ENCODE measurements around the gene RNF217.
"Not testable (repeated sequence)": the region's sequence is repeated elsewhere in the genome, so short reads cannot be mapped to it uniquely, and the experiment has no call there.

RNF217 gene

GRCh38 chr6:125058546-125058945, 96.3 kb downstream of the RNF217 start:
- DNase-seq (ENCODE audit: low spot score) = no peak

DNA sequence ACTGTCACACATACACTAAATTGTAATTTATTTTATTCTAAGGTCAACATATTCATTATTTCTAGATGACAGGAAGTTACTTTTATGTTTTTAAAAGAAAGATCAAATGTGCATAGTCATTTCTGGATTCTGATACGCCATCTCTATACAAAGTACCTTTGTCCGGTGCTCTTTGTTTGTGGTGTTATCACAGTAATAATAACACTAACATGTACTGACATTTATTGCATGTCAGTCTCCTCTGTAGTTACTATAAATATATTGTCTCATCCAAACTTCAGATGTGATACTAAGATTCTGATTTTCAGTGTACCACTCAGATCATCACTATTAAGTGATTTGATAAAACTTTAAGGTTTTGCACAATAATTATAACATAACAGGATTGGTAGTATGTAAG, 101.1 kb downstream of the RNF217 start:
- DNase-seq (ENCODE audit: low spot score) = no peak

- DNase-seq (ENCODE audit: low spot score) = no peak
Observed at GRCh38 chr6:125066140-125066539, 103.9 kb downstream of the RNF217 start.

DNA sequence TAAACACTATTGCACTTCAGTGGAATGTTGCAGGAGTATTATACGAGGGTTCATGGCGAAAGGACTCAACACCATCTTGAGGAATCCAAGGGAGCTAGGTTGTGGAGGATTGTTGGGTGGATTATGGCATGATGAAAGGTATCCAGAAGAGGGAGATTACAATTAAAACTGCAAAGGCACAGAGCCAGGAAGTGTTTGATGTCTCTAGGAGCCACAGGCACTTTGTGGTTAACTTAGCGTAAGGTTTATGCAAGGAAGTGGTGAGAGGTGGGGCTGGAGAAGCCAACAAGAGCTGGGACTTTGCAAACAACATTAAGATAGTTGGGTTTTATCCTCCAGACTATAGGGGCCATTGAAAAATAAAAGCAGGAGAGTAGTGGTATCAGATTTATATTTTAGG, 104.7 kb downstream of the RNF217 start:
- no peak for DNase-seq (ENCODE audit: low spot score)

DNA sequence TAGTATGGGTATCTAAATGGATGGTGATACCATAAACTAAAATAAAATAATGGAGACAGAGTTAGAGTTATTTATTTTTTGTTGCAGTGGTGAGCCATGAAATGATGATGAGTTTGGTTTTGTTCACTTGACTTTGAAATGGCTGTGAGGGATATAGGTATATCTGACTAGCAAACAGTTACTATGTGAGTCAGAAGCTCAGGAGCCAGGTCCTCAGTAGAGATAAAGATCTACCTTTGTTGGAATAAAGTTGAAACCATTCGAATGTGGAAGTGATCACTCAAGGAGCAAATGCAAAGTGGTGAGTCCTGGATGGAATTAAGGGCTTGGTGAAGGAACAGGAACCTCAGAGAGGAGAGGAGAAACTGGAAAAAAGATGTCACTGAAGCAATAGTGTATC, 105.3 kb downstream of the RNF217 start:
- no peak for DNase-seq (ENCODE audit: low spot score)

DNA sequence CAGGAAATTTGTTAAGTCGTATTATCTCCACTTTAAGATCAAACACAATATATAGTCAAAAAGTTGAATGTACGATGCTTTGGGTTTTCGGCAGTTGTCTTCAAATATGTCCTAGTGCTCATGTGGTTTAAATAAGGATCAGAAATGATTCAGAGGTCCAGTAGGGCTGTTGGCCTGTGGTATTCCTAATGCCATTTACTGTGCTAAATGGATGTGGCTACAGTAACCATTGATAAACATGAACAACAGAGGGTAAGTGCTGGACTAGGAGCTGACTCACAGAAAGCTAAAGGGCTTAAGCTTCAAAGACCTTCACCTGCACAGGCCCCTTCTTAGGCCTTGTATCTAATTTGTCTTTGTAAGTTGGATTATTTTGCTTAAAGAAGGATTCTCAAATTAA, 110.8 kb downstream of the RNF217 start:
- no peak for DNase-seq (ENCODE audit: low spot score)

DNA sequence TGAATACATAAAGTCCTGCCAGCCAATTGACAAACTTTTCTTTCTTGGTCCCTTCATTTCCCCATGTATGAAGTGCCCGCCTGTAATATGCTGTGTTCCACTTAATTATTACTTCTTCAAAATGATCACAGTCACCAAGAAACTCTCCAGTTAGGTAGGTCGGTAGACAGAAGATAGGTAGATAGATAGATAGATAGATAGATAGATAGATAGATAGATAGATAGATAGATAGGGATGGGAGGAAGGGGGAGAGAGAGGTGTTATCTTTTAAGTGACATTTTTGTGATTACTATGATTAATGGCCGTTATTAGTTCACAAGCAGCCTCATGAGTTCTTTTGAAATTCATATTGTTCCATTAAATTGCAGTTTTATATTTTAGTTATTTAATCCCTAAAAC, 111.9 kb downstream of the RNF217 start:
- DNase-seq (ENCODE audit: low spot score) = no peak

DNA sequence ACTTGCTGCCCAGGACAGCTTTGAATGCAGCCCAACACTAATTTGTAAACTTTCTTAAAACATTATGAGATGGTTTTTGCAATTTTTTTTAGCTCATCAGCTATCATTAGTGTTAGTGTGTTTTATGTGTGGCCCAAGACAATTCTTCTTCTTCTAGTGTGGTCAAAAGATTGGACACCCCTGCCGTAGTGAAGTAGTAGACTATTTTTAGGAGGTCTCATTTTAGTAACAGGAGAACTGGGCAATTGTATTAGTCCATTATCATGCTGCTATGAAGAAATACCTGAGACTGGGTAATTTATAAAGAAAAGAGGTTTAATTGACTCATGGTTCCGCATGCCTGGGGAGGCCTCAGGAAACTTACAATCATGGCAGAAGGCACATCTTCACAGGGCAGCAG, 112.8 kb downstream of the RNF217 start:
- DNase-seq (ENCODE audit: low spot score) = not testable (repeated sequence)

DNA sequence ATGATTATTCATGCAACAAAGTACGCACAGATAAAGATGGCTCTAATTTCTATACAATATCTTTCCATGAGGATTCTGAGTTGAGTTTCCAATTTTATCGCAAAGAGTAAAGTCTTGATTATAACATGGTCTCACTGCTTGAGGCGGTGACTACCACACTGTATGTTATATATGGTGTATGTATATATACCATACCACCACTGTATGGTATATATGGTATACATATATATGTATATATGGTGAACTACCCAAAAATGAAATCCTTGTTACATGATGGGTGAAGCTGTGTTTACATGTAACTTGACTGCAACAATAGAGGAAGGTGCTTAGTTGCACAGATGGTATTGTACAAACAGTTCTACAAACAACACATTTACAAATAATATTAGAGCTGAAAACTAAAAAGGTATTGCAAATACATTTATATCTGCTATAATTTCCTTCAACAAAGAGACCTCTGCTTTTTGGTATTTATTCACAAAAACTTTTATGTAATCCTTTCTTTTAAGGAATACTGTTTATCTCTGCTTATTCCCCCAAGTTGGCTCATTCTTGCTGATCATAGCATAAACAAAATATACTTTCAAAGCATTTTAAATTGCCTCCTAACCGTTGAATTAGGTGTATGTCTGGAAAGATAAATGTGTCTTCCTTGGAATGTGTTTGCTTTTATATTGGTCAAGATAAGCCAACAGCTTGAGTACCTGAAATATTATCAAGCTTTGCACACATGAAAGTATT, 113.7 kb downstream of the RNF217 start:
- no peak for DNase-seq (ENCODE audit: low spot score)

DNA sequence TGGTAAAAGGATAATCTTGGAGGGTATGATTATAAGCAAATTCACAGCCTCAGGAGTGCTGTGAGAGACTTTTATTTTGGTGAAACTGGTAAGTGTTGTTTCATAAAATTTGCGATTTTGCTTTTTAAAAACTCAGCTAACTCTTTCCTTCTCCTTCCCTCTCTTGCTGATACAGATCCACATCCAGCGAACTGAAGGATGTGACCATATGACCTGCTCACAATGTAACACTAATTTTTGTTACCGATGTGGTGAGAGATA, 114.2 kb downstream of the RNF217 start:
- DNase-seq (ENCODE audit: low spot score) = no peak

GRCh38 chr6:125077453-125077852, 115.2 kb downstream of the RNF217 start:
- no peak for DNase-seq (ENCODE audit: low spot score)

DNA sequence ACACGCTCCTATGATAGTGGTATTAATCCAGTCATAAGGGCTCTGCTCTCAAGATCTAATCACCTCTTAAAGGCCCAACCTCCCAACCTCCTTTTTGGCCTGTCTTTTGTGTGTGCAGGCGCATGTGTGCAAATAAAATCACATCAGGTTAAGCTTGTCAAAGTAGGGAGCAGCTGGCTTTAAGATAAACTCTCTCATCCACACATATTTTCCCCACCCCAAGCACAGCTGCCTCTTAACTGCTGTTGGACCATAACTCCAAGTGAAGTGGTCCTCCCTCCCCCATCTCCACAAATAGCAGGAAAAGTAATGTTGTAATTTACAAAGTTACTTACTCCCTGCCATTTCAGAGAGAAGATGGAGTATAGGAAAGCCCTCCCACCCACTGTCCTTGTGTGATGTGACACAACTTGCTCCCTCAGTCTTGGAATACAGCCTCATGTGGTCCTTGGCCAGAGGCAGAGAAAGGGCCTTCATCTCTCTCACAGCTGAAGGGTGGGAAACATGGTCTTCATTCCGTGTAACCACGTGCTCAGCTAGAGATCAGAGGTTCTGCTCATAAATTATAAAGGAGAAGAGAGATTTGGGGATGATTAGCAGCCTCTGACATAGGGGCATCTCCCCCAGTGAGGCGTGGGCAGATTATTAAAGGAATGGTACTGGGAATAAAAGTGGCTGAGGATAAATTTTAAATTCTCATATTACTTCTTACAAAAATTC, 116.5 kb downstream of the RNF217 start:
- DNase-seq (ENCODE audit: low spot score) = no peak

DNA sequence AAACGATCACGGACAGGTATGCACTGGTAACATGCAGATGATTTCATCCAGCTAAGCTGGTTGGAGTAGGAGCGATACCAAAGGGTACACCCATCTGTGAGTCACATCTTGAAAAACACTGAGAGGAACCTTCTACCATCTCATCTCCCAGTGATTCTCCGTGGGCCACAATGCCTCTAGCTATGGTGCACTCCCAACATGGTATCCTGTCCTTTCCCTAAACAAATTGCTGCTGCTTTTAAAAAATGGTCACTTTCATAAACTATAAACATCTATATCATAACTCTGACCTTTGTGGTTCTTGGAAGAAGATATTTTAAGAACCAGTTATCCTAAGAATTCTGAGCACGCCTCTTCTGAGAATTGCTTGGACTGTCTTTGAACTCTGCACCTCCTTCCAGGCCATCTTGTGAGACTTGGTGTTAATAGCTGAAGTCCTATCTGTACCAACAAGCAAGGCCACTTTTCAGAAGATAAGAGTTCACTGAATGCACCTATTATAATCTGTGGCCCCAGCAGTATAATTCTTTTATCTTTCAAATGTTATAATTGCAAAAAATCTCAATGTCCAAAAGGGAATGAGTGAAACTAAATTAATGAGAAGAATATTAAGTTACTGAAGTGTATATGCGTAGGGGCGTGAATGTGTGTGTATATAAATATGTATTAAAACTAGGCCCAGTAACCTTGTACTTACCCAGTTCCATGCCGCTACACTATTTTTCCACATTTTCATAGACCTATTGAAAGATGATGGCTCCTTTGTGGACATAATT, 120.9 kb downstream of the RNF217 start:
- DNase-seq (ENCODE audit: low spot score) = no peak

GRCh38 chr6:125083684-125083990, 121.4 kb downstream of the RNF217 start:
- no peak for DNase-seq (ENCODE audit: low spot score)

DNA sequence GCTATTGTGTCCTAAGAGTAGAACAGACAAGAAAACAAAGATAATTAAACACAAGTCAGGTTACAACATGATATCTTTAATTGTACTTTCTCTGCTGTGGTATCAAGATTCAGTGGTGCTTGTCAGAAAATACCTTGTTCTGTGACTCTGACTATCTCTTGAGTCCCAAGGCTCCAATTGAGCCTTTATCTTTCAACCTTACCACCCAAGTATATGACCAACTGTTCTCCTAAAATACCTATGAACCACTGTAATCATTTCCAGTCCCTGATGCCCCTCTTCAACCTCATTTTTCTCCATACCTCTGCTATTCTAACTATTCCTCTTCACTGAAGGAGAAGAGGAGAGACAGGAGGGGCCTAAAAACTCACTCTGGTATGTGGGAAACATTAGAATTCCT, 124.5 kb downstream of the RNF217 start:
- DNase-seq (ENCODE audit: low spot score) = no peak

- no peak for DNase-seq (ENCODE audit: low spot score)
Observed at GRCh38 chr6:125088963-125089362, 126.7 kb downstream of the RNF217 start.

- no peak for DNase-seq (ENCODE audit: low spot score)
Observed at GRCh38 chr6:125094563-125094962, 132.3 kb downstream of the RNF217 start.

- DNase-seq (ENCODE audit: low spot score) = peak; percentile 50
Observed at GRCh38 chr6:125095580-125096301, 133.5 kb downstream of the RNF217 start.

DNA sequence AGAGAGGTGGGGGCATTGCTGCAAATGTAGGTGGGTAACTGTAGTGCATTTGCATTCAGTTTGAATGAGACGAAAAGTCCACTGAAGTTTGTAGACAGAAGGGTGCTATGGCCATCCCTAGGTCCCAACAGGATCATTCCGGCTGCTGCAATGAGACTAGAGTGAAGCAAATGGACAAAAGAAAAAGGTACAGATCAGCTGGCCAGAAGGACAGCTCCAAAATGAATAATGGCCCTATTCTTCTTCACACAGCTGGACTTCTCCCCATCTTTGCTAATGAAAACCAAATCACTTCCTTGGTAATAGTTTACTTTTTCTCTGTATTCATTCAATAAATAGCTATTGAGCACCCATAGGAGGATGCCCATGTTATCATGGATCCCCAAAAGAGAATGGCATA, 134.9 kb downstream of the RNF217 start:
- DNase-seq (ENCODE audit: low spot score) = no peak

GRCh38 chr6:125098253-125098652, 136.0 kb downstream of the RNF217 start:
- no peak for DNase-seq (ENCODE audit: low spot score)

DNA sequence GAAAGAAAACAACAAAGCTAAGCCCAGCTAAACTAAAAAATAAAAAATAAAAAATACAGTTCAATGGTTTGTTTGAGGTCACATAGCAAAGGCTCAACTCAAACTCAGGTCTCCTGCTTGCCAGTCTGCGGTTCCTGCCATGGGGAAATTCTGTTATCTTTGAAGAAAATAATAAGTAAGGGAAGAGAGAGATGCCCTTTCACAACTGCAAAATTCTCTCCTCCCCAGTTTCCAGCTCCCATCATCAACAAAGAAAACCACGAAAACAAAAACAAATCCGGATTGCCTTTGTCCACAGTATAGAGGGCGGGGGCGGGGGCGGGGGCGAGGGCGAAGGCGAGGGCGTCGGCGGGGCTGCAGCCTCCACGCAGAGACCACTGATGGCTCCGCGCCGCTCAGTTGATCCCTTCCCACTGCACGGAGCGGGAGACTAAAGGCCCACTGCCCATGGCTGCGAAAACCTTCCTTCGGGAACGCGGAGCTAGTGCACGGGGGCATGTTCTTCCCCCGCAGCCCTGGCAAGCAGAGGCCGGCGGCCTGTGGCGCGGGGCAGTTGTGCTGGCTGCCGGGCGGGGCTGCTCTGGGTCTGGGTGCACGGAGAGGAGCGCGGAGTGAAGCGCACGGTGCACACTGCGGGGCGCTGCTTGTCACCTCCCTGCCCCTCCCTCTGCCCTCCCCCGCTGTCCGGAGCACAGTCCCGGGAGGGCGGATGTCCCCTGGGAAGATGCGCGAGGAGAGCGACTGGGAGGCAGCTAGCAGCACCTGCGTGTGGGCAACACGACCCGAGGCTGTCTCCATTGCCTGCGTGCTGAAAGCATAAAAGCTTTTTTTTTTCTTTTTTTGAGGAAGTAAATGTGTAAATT, 137.2 kb downstream of the RNF217 start:
- DNase-seq (ENCODE audit: low spot score) = peak; percentile 79

All from AG20443 (cell line).